ENCODE data around the gene DRC1.

Gene DRC1

DNA sequence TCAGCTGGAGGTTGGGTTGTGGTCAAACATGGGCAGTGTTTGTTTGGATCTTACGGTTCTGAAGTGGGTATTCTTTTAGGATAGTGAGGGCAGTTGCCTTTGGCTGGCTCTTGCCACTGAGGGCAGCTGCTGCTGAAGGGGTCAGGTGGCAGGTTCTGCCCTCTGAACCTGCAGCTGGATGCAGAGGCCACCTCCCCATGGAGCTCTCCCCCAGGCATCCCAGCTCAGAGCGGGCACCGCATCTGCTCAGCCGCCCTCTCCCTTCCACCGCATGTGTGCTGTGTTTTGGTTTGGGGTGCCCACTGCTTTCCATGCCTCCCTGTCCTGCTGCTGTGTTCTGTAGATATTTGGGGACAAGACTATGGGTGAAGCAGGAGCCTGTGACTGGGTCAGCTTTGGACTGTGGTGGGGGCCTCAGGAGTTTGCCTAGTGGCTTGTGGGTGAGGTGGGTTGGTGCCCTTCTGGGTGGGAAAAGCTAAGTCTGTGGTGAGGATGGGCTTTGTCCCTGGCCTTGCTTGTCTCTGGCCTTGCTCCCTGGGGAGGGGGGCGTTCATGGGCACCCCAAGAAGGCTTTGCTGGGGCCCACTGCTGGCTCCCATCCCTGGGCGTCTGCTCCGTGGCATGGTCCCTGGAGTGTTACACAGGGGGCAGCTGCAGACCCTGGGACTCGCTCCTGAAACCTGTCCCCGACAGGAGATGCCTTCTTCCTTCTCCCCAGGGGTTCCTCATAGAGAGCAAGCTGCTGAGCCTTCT, 47.7 kb downstream of the DRC1 start:
- no peak for DNase-seq

DNA sequence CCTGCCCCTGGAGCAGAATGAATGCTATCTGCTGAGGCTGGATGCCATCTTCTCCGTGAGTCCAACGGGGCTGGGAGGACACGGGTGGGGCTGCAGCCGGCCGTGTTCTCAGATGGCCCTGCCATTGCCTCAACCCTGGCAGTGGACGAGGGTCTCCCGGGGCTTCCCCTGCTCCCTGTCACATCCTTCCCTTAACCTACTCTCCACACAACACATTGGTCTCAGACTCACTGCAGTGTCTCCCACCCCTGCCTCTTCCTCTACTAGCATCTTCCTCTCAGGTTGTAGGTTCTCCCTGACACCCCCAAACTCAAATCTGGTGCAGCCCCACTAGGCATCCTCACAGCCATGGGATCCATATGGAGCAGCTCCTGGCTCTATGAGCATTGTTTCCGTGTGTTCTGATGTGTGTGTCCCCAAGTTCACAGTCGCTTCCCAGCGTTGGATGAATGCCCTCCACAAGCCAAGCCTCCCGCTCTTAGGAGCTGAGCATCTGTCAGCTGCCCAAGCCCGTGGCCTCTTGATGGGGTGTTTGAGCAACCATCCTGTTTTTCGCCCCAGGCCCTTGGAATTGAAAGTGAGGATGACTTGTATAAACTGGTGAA, 48.4 kb downstream of the DRC1 start:
- no peak for DNase-seq

DNA sequence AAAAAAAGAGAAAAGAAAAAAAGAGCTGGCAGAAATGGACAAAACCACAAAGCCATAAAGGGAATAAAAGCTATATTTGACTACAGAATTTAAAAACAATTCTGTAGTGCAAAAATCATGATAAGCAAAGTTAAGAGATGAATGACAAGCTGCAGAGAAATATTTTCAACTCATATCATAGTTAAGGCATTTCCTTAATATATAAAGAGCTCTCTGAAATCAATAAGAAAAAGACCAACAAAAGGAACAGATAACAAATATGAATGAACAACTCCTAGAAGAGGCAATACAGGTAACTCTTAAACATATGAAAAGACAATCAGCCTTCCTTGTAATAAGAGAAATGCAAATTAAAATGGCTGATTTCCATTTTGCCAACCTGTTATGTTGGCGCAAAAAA, 50.0 kb downstream of the DRC1 start:
- DNase-seq: no peak

DNA sequence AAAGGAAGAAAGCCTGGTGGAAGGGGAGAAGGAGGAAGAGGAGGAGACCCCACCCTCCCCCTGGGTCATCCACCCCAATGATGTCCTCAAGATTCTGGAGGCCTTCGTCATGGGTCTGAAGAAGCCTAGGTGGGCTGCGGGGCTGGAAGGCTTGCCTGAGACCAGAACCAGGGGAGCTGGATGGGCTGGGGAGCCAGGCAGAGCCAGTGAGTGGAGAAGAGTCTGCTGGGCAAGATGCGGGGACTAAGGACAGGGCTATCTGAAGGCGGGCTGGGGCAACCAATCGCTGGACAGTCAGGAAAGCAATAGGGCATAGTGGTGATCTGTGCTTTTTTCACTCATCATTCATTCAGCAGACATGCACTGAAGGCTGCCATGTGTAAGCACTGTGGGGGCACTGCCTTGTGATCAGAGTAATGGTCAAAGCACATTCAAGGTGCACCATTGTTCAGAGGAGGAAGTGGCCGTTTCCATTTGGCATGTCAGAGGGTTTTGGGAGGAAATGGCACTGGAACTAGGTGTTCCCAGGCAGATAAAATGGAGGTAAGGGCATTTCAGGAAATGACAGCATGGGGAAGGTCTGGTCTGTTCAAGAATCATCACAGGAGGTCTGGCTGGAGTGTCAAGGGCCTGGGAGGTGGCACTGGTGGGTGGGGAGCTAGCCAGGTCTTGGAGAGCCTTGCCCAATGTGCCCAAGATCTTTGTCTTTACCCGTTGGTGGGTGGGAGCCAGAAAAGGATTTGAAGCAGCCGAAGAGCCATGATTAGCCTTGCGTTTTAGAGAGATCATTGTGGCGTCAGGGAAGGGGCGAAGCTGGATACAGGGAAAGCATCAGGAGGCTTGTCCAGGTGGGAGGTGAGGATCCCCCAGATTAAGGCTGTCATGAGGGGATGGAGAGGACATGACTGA, 52.0 kb downstream of the DRC1 start:
- no peak for DNase-seq

DNA sequence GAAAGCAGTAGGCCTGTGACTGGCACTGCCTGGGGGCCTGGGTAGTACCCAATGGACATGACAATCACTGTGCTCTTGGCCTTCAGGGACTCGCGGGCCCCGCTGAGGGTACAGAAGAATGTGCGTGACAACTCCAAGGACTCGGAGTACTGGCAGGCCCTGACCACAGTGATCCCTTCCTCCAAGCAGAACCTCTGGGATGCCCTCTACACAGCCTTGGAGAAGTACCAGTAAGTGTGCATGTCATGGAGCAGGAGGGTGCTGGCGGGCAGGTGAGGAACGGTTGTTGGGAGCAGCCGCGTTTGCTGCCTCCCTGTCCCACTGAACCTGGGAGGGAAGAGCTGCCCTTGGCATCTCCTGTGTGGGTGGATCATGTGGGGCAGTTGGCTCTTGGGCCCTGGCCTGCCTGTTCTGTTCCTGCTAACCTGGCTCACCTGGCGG, 52.9 kb downstream of the DRC1 start:
- DNase-seq: no peak

DNA sequence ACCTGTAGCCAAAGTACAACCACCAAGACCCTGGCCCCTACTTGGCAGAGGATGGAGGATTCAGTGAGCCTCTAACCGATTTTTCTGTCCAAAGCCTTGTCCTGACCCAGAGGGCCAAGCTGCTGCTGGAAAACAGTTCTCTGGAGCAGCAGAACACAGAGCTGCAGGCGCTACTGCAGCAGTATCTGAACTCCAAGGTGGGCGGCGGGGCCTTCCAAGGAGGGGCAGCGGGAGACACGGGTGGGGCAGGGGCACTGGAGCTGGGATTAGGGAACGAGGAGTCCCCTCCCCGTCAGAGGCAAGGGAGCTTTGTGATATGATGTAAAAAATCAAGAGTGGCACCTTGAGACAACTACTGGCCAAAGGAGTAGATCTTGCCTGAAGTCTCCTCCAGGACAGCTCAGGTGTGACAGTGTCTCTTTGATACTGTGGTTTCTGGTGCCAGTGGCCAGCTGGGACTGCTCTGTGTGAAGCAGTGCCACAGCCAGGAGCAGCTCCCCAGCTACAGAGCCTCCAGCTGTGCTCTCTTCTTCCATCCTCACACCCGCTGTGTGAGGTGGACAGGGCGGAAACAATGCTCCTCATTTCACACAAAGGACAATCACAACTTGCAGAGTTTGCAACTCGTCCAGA, 53.4 kb downstream of the DRC1 start:
- no peak for DNase-seq

DNA sequence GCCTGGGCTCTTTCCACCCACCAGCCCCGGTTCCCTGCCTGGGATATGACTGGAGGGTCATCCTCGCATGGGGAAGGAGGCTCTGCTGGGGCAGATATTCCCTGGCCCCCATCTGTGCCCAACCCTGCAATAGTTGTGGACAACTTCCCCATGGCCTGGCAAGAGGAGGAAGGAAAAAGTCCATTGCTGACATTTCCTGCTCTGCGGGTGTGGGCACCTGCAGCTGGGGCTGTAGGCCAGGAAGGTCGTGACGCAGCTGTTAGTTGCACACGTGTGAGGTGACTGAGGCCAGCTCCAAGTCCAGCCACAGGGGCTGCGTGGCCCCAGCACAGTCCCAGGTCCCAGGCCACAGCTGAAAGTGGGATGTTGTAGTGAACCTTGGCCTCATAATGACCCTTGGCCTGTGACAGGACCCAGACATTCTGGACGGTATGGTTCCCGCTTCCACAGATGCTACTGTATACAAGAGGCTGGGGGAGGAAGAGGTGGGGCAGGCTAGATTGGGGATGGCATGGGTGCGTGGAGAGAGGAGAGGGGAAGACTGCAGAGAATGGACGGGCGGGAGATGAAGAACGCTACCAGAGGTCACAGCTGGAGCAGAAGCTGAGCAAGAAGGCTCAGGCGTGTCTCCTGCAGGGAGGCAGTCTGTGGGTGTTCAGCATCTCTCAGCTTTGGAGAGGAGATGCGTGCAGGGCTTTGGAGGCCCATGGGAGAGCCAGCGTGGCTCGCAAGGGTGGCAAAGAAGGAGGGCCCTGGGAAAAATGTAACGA, 54.1 kb downstream of the DRC1 start:
- no peak for DNase-seq

DNA sequence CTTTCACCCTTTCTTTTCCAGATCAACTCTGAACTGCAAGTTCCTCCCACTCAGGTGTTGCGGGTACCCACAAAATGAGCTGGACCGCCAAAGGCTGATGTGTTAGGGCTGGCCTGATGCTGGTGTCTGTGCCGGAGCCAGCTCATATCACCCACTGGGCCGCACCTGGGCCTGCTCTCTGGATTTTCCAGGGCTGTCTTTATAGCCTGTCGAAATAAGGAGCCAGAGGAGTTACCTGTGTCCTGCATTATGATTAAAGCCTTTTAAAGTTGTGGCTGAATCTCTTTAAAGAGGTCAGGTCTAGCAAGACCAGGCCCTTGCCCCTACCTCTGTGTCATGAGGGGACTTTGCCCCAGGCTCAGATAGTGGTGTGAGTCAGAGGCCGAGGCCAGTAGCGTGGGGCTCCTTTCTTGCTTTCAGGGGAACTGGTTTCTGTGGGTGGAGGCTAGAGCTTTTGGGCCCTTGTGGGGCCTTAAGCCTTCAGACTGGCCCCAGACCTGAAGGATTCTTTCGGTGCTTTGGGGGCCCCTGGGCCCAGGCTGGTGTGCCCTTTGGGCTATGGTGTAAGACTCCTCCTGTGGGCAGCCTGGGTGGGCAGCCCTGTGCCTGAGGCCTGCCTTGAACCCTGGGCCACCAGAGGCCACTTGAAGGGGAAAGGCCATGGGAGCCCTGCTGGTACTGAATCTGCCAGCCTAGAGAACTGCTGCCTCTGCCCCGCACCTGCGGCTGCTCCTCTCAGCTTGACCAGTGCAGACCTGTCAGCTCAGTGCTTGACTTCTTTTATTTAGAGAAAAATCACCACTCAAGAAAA, 54.9 kb downstream of the DRC1 start:
- no peak for DNase-seq

DNA sequence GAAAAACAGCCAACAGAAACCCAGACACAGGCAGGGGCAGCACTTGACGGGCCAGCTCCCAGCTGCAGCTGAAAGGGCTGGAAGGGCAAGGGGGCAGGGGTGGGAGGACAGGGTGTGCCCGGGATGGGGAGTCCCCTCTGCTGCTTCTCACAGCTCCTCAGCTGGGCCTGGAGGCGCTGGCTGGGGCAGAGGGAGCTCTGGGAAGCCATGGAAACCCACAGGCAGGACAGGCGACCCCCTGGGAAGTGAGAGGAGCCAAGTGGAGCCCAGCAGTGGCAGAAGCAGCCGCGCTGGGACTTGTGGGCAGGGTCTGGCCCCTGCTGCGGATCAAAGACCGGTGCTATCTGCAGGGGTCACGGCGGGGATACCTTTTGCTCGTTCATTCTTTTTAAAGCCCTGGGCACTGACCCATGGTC, 55.5 kb downstream of the DRC1 start:
- DNase-seq: no peak

DNA sequence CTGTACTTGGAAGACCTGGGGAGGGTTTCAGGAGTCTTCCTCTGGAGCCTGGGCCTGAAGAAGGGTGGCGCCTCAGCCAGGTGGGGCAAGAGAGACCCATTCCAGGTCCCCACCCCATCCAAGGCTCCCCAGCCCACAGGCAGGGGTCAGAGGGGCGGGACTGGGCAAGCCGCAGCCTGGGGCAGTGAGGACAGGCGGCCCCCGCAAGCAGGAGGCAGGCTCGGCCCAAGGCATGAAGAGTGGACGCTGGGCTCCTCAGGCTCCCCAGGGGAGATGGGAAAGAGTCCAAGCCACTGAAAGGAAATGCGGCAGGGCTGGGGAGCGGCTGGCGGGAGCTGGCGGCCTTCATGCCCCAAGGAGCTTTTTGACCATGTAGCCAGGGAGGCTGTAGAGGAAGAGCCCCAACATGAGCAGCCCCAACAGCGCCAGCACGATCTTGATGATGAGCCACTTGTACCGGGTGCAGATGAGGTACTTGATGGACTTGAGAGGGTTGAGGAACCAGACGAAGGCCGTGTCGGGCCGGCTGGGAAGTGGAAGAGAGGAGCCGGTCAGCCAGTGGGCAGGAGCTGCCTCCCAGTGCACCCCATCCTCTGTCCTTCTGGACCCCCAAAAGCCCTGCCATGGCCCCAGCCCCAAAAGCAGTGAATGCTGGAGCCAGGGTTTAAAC, 56.1 kb downstream of the DRC1 start:
- no peak for DNase-seq

DNA sequence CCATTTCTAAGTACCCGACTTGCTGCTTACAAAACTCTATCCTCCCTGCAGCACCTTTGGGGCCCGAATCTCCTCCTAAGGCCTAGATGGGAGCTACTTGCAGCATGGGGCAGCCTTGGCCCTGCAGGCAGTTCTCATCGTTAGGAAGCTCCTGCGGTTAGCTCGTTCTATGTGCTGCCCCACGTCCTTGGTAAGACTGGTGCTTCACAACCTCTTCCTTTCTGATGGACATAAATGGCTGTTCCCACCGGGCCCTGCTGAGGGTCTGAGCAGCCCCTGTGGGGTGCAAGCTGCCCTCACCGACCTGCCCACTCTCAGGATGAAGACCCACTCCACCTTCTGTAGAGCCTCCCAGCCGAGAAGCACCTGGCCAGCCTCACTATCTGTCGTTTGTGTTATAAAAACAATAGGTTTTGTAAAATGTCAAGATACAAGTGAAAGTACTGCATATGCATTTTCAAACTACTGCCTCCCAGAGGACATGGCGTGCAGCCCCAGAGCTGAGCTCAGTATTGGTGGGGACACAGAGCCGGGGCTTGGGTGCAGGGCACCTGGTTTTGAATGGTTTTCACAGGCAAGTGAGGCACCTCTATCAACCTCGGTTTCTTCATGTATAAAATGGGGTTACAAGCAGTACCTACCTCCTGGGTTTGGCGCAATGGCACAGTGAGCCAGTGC, 56.8 kb downstream of the DRC1 start:
- no peak for DNase-seq

DNA sequence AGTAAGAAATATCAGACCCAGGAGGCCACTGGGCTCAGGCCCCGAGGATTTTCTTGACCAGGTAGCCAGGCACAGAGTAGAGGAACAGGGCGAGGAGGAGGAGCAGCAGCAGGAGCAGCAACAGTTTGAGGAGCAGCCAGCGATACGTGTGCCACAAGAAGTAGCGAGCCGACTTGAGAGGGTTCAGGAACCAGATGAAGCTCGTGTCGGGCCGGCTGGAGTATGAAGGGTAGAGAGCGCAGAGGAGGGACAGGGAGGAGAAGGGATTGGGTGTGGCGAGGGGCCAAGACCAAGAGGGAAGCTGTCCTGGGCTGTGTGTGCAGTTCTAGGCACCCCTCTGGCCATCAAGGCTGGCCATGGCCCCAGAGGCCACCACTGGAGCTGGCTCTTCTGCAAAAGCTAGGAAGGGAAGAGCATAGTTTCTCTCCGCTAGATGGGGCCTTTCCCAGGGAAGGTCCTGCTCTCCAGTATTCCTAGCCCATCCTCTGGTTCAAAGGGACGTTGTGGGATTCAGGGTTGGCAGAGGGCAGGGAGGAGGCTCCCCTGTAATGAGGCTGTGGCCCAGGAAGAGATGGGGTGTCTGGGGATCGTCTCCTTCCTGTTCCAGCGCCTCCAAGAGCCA, 58.4 kb downstream of the DRC1 start:
- no peak for DNase-seq

DNA sequence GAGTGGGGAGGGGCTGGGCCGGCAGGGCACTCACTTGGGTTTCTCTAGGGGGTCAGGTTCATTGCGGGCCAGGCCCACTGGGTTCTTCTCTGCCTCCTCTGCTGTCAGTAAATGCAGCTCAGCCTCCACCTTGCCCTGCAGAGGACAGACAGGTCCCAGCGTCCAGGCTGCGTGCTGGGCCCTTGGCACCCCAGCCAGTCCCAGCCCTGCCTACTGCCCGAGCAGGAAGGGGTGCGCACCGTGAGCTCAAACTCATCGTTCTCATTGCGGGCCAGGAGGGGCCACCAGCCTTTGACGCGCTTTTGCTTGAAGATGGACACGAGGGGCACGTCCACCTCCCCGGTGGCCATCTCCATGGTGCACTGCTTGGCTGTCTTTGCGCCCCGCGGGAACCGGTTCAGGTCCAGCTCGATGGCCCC, 58.9 kb downstream of the DRC1 start:
- no peak for DNase-seq

DNA sequence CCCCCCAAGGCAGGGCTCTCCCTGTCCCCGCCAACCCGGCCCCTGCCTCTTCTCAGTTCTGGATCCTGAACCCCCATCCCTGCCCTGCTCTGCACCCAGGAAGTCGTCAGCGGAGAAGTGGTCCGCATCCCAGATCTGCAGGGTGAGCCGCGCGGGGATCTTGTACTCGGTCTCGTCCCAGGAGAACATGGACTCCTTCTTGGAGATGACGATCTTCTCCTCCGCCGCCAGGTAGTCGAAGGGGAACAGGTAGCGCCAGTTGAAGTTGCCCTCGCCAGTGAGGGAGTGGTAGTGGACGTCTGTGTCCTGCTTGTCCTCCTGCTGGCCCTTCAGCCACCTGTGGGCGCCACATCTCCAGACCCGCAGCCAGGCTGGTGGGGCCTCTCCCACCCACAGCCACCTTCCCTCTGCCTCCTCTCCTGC, 59.9 kb downstream of the DRC1 start:
- no peak for DNase-seq

DNA sequence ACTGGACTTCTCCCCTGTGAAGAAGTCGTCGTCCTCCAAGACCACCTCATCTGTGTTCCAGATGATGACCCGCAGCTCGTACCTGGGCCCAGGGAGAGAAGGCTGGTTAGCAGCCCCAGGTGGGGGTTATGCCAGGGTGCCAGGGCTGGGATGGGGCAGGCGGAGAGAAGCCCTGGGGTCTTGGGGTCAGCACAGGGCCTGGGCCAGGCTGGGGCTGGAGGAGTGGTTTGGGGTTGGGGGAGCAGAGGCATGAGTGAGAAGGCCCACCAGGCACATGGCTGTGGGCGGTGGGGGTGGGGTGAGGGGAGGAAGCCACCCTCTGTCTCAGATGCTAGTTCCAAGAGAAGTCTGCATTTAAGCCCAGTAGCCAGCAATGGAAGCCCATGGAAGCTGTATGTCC, 60.4 kb downstream of the DRC1 start:
- no peak for DNase-seq

DNA sequence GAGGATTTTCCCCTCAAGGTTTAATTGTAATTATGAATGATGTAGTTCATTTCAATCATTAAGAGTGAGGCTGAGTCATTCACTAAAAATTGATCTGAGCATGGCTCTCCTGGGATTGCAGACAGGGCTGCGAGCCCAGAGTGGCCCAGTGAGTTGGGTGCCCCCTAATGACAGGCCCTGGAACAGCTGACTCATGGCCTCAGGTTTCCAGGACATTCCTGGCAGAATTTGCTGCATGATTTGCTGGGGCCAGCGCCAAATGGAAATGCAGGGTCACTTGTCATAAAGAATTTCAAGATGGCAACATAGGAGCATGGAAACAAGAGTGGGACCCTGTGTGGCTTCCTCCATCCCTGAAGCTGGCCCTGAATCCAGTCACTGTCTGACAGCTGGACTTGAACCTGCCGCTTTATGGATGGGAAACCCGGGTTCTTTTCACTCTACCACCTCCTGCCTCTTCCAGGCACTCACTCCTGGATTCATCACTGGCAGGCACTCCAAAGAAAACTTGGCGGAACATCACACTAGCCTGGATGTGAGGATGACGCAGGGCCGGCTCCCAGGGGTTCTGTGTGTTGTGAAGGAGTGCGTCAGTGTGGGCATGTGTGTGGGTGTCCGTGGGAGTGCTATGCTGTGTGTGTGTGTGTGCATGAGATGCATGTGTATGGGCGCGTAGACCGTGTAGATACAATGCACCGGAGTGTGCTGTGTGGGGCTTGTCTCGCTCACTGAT, 61.0 kb downstream of the DRC1 start:
- DNase-seq: peak; percentile 75

DNA sequence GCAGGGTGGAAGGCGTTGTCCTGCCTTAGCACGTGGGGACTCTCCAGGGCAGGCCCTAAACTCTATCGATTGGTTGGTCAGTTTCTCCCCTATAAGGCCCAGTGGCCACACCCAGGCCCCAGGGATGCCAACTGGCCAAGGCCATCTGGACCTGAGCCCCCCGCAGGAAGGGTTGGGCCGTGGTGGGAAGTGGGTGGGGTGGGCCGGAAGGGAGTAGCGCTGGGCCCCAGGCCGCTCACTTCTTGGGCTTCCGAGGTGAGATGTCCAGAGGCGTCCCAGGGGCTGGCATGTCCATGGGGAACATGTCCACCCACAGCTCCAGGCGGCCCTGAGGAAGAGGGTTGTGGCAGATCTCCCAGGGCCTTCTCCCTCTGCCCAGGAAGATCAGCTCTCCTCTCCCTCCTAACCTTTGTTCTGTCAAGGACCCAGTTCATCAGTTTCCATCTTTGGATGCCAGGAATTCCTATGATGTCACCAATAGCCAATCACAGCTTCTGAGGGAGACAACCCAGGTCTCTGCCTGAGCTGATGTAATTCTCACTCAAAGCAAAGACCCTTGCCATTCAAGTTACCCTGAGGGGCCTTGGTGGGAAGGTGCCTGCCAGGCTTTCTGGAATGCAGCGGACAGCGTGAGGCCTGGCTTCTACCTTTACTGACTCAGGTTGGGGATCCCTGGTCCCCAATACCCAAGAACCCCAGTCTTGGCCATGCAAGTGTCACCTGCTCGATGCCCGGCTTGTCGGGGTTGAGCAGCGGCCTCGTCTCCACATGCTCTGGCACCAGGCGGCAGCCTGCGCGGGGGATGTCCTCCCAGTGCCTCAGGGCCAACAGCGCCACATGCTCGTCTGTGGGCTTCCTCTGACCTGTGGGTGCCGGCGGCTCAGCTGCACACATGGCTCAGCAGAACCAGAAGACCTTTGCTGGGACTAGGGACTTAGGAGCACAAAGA, 61.8 kb downstream of the DRC1 start:
- DNase-seq: peak; percentile 5

All from fibroblast of upper back skin (primary cell).